Testis (tissue), 3 donors: Measurements from ENCODE around the gene LRP1B. TPM values are rescaled to one million over a fixed set of nuclear protein-coding genes. Genes with fewer than 3 reads are reported as not detected.

Experiments used
- DNase-seq: peaks from one replicate; pipeline ENCODE4 v3.0.0-alpha.2; 2019
- H3K27ac ChIP-seq, 2 donors: fragments of 200-600 bp; sonication (generic); one replicate each; pipeline ENCODE4 v1.5.1; 2019
- H3K27me3 ChIP-seq: fragments of 200-600 bp; sonication (generic); one replicate; pipeline ENCODE4 v1.5.1; 2019
- H3K36me3 ChIP-seq: fragments of 200-600 bp; sonication (generic); one replicate; pipeline ENCODE4 v1.5.1; 2017; ENCODE audit warnings: low read depth; ENCODE audit errors: missing control alignments
- H3K4me1 ChIP-seq: fragments of 200-600 bp; sonication (generic); one replicate; pipeline ENCODE4 v1.5.1; 2019
- H3K4me3 ChIP-seq, 2 donors: fragments of 200-600 bp; sonication (generic); one replicate each; pipeline ENCODE4 v1.5.1; 2017 to 2019
- H3K9me3 ChIP-seq: fragments of 200-600 bp; sonication (generic); one replicate; pipeline ENCODE4 v1.5.1; 2017
- CTCF ChIP-seq, 3 experiments: fragments of 450-650 bp in 2 of 3; fragments of 200-600 bp in 1 of 3; sonication (generic) in 1 of 3; IDR thresholded peaks; one replicate each; pipeline ENCODE4 v1.5.1; 2016 to 2019; ENCODE audit warnings: antibody characterized with exemption in 3 of 3, mild to moderate bottlenecking in 2 of 3, moderate library complexity in 1 of 3
- POLR2A ChIP-seq: fragments of 450-650 bp; IDR thresholded peaks from one replicate; pipeline ENCODE4 v1.6.1; 2017; ENCODE audit warnings: antibody characterized with exemption, mild to moderate bottlenecking, moderate library complexity
- WGBS, 2 donors: methylation state at CpG; one replicate each; pipeline ENCODE4 v1.1.5; 2018; 5-methylcytosine and 5-hydroxymethylcytosine counted together
- intact Hi-C: fragments of 100-400 bp; cut with DNase I; formaldehyde crosslinking; loops from one replicate; pipeline ENCODE4 v1.15.1; 2023; ENCODE audit warnings: low total_unique reads
- polyA plus RNA-seq: library from polyadenylated mRNA; stranded (reverse); fragments of 350-450 nt; fragmentation: Illumina TruSeq; extraction: RNeasy Lipid Tissue Mini Kit (QIAGEN cat#74804); gene quantifications from one replicate; pipeline ENCODE4 v1.2.3, GENCODE V29; 2014; ENCODE audit warnings: low read depth, low replicate concordance; ENCODE audit not compliant: insufficient read depth
- total RNA-seq, 2 donors: library from RNA; depleted of rRNA; stranded (reverse); fragments of >200 nt; gene quantifications; one replicate each; pipeline ENCODE4 v1.2.3, GENCODE V29; 2016

LRP1B gene
- total and polyA plus RNA-seq, 3 donors from 2014 or later: 0.79 to 1.9 (median 0.84) TPM

- TF ChIP-seq CTCF (IDR thresholded peaks at IDR 0.05): no peak
- H3K36me3 ChIP-seq: no peaks in the 10 kb centered on the region
- intact Hi-C loops: no loop called here
- no peak overlapping the region for H3K27ac ChIP-seq
- H3K4me3 ChIP-seq: no peak overlapping the region
- 79 to 85% methylated on average over 7 of the region's 7 CpGs for WGBS, 2 donors
- DNase-seq: no peak
- no peaks in the 10 kb centered on the region for H3K9me3 ChIP-seq
- no peaks in the 10 kb centered on the region for H3K4me1 ChIP-seq
- no peaks in the 10 kb centered on the region for H3K27me3 ChIP-seq
Observed at GRCh38 chr2:140835079-140835478, 1295.7 kb downstream of the LRP1B start.

GRCh38 chr2:140814141-140814540, 1316.7 kb downstream of the LRP1B start:
- no peaks in the 10 kb centered on the region for H3K27me3 ChIP-seq
- no peak for TF ChIP-seq CTCF (IDR thresholded peaks at IDR 0.05)
- no peak for TF ChIP-seq POLR2A
- H3K9me3 ChIP-seq: no peaks in the 10 kb centered on the region
- intact Hi-C loops: no loop called here
- H3K36me3 ChIP-seq: no peaks in the 10 kb centered on the region
- H3K4me1 ChIP-seq: no peaks in the 10 kb centered on the region
- no peak for DNase-seq
- H3K27ac ChIP-seq: no peak overlapping the region
- 40 to 45% methylated on average over 3 of the region's 3 CpGs for WGBS, 2 donors
- no peak overlapping the region for H3K4me3 ChIP-seq

- Histone ChIP-seq H3K9me3 (no peaks in the 10 kb centered on the region), H3K27me3 (no peaks in the 10 kb centered on the region), H3K4me1 (no peaks in the 10 kb centered on the region), H3K27ac (no peak overlapping the region), H3K36me3 (no peaks in the 10 kb centered on the region), H3K4me3 (no peak overlapping the region)
- WGBS, 2 donors: 88% methylated on average over 1 of the region's 1 CpG
- no peak for TF ChIP-seq CTCF (IDR thresholded peaks at IDR 0.05)
- no peak for TF ChIP-seq POLR2A
- intact Hi-C loops: no loop called here
- no peak for DNase-seq
Observed at GRCh38 chr2:140808820-140809219, 1322.0 kb downstream of the LRP1B start.

- Histone ChIP-seq H3K36me3 (no peaks in the 10 kb centered on the region), H3K27ac (no peak overlapping the region), H3K9me3 (no peaks in the 10 kb centered on the region), H3K4me3 (no peak overlapping the region), H3K27me3 (no peaks in the 10 kb centered on the region), H3K4me1 (no peaks in the 10 kb centered on the region)
- no peak for DNase-seq
- intact Hi-C loops: no loop called here
- no peak for TF ChIP-seq CTCF (IDR thresholded peaks at IDR 0.05)
- WGBS, 2 donors: 47 to 66% methylated on average over 1 of the region's 1 CpG
Observed at GRCh38 chr2:140808211-140808610, 1322.6 kb downstream of the LRP1B start.

GRCh38 chr2:140804700-140805260, 1326.0 kb downstream of the LRP1B start:
- no peak for DNase-seq
- TF ChIP-seq CTCF (IDR thresholded peaks at IDR 0.05): no peak
- TF ChIP-seq POLR2A: no peak
- 68 to 86% methylated on average over 1 of the region's 1 CpG for WGBS, 2 donors

More at GRCh38 chr2:140804700-140805260, 1326.0 kb downstream of the LRP1B start:
- H3K9me3 ChIP-seq: no peaks in the 10 kb centered on the region
- H3K4me1 ChIP-seq: no peaks in the 10 kb centered on the region
- H3K36me3 ChIP-seq: no peaks in the 10 kb centered on the region
- no peak overlapping the region for H3K4me3 ChIP-seq
- no peak overlapping the region for H3K27ac ChIP-seq
- intact Hi-C loops: no loop called here
- no peaks in the 10 kb centered on the region for H3K27me3 ChIP-seq
